ENCODE measurements around the gene RGS7.
"Not testable (repeated sequence)": the region's sequence is repeated elsewhere in the genome, so short reads cannot be mapped to it uniquely, and the experiment has no call there.

Gene RGS7

DNA sequence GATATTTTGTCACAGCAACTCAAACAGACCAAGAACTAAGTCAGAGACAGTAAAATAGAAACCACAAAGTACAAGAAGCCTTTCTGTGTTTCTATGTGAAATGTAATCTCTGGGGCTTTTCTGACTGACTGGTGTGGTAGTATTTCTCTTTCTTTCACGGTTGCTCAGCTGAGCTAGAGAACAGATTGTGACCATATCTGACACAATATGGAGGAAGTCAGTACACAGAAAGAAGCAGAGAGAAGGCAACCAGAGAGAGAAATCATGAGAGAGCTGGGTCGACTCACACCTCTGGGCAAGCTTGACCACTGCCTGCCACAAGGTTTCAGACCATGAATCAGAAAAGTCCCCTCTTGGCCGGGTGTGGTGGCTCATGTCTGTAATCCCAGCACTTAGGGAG lies 536.2 kb downstream of the RGS7 start:
- DNase-seq = no peak

DNA sequence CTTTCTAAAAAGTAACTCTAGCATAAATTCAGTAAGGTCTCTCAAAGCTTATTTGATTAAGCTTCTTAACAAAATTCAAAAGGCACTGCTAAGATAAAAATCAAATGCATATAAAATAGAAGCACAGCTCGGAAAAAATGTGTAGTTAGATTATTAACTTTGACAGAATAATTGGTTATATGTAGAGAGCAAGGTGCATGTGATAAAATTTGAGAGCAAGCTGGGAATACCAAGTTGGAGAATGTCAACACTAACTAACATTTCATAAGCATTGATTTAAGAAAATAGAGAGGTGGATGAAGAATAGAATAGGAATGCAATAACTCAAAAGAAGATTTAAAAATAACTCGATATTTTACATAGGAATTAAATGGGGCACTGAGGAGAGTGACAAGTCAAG lies 540.5 kb downstream of the RGS7 start:
- no peak for DNase-seq

DNA sequence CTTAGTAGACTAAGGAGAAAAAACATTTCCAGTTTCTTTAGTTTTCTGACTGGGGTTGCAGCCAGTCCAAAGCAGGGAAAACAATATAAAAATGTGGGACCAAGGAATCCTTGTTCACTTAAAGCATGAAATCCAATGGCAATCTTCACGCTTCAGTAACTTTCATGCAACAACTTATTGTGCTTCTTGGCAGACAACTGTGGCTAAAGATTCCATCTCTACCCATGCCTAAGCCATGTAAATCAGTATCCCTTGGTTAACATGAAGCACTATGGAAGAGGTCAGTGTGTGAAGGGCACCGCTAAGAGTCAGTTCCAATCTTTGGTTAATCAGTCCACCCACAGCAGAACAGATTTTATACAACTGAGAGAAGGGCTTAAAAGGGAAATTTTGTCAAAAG lies 543.3 kb downstream of the RGS7 start:
- no peak for DNase-seq

DNA sequence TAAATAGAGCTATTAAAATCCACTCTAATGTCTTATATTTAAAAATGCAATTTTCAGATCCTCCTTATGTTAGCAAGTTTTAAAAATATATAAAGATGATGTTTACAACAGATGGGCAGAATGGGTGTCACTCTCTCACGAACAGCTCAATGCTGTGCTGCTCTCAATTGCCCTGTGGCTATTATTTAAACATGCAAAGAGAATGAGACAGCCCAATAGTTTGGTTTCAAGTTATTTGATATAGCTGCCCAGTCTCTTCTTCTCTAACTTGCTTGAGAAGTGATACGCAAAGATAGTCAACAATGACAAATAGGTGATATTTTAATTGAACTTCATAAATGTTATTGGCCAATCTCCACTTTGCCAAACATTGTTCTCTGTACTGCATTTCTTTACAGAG lies 545.7 kb downstream of the RGS7 start:
- DNase-seq = no peak

DNA sequence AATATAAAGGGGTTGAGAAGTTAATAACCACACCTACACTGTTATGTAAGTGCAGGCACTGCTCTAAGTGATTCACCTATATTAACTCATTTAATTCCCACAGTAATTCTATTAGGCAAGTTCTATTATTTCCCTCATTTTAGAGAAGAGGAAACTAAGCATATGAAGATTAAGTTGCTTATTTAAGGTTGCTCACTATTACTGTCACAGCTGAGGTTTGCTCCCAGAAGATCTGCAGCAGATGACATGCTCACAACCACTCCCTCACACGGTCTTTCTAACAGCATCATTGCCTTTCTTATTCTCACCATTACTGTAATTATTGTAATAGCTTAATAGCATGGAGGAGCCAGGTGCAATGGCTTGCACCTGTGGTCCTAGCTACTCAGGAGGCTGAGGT lies 548.6 kb downstream of the RGS7 start:
- no peak for DNase-seq

DNA sequence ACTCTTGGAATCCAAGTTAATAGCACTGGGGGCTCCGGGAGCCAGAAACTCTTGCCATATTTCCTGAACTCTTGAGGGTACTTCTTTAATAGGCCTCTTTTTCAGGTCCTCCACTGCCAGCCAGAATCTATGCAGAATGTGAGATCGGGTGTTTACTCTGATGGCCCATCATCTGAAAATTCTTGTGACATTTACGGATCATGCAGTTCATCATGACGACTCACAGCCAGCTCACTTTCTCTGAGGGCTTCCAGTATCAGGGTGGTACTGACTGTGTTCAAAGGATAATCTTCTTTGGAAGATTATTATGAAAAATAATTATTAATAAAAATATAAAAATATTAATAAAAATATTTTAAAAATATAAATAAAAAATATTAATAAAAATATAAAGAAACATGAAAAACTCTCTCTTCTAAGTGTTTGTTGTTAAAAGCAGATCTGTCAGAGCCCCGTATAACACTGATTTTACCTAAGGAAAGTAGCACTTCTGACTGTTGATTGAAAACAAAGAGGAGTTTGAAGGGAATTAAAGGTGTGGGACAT lies 550.7 kb downstream of the RGS7 start:
- DNase-seq = no peak

DNA sequence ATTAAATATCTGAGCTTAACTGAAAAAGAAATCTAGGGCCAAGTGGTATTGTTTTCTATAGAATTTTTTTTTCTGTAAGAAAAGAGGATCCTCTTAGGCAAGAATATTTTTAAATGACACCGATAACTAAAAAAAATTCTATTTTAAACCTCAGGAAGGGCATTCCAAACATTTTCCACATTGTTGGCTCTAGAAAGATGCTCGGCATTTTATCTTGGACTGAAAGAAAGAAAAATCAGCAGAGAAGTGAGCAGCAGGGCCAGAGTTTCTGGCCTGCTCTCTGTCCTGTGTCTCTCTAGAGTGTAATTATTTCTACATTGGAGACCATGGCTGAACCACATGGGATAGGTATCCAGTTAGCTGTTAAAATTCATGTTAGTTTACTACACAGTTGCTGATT lies 552.5 kb downstream of the RGS7 start:
- DNase-seq = no peak

DNA sequence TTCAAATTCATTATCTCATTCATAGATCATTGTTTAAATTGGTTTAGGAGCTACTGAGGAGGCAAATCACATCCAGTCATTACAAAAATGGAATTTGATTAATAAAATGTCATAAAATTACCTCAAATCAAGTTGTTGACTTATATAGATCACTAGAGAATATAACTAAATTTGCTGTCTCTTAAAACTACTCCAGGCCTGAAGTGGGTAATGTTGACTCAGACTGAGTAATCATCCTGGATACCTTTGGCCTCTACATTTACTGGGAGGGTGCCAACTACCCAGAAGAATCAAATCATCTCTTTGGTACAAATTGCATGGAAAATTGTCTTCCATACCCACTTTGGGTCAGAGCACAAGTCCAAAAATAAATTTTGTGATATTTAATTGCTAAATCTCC lies 553.9 kb downstream of the RGS7 start:
- no peak for DNase-seq

DNA sequence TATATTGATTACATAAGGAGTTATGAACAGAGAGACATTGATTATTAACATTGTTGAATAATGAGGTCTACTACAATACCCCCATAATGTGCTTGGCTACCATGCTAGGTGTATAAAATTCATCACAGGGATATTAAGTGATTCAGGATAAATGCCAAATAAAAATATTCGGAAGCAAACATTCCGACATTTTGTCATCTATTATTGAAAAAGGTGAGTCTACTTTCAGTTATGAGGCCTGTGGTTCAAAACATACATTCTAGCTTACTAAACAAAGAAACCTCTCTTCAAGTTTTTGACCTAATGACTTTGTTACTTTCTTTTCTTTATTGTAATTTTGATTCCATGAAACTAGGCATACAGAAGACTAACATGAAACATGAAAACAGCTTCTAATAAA lies 554.7 kb downstream of the RGS7 start:
- no peak for DNase-seq

DNA sequence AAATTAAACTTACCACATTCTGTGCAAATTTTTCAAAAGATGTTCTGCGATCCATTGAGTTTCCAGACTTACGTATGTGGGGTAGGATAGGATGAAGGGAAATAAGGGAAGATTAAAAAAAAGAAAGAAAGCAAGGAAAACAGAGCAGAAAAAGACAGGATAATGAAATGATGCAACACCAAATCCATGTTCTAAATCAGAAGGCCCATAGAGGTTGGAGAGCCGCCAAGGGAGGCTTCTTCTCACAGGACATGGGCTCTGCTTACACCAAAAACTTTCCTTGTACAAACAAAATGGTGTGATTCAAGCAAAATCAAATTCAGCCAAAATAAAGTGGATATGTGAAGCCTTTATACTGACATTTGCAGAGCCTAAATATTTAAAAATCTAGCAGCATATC lies 555.6 kb downstream of the RGS7 start:
- DNase-seq = no peak

DNA sequence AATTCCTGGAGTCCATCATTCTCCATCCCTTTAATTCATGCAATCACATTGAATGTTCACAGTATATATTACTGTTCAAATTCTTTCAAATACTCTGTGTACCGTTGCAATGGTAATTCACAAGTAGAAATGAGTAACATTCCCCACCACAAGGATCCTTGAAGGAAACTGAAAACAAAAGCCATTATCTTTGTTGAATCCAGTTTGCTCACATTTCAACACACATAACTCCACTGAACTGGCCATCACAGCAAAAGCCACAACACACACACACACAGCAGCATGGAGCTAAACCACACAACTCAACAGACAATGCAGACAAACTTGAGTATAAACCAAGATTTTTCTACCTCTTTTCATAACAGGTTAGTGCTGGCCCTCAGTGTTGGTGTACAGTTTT lies 556.7 kb downstream of the RGS7 start:
- no peak for DNase-seq

DNA sequence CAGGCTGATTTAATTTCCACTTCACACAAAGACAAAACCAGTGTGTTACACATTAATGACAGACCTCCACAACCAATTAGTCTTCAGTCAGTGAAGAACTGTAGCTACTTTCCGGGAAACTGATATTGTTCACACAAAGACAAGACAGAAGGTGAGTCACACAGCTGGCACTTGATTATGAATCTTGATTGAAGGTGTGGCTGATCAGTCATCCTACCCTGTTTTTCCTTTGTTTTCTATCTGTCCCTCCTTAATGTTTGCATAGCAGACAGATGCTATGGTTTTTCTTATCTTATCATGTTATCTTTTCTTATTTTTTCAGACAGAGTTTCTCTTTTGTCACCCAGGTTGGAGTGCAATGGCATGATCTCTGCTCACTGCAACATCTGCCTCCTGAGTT lies 560.0 kb downstream of the RGS7 start:
- DNase-seq = peak; percentile 1

DNA sequence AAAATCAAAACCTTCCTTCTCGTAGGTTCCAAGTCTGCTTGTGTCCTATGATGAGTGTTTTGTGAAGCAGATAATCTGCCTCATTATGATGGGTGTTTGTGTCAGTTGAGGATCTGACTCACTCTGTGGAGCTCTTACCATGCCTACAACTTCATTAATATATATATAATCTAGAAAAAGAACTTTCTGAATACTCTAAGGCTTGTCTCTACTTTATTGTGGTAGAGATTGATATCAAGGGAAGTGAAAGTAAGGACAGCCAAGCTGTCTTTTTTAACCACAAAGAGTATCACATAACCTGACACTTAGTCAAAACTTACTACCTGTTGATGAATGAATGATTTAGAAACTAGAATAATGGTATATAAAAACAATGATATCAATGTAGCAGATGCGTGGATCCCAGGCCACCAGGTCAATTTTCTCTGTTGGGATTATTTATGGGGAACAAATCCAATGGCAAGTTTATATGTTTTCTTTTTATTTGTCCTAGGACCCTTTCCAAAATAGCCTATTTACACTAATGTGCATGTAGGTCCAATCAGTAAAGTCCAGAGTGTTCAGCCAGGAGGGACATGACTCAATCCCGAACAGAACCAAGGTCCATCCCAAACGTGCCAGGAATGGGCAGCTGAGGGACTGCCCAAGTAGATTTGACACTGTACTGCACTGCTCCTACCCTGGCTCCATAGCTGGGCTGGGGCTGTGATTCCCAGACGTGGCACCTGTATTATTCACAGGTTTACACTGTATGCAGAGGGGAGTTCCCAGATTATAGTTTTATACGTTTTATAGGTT lies 562.8 kb downstream of the RGS7 start:
- DNase-seq = peak; percentile 44

DNA sequence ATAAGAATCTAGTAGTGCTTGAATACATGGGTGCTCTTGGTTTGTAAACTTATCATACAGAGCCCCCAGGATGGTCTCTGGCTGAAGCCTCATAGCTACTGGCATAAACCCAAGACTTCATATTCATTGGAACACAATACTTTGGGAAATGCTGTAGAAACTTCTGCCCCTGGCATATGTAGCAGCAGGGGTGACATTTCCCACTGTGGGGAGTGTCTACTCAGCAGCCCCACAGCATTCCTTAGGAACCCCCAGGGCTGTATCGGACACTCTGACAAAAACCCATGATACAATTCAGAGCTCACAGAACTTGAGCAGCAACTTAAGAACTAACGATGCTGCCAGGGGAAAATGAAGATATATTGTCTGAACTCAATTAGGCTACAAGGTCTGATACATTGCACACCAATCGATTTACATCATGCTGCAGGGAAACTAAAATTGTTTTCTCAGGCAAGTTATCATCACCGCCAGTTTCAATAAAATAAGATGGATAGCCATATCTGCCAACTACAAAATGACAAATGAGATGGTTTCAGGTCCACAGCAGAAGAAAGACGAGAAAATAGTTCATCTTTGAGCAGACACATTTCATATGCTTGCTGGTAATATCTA lies 564.0 kb downstream of the RGS7 start:
- no peak for DNase-seq

DNA sequence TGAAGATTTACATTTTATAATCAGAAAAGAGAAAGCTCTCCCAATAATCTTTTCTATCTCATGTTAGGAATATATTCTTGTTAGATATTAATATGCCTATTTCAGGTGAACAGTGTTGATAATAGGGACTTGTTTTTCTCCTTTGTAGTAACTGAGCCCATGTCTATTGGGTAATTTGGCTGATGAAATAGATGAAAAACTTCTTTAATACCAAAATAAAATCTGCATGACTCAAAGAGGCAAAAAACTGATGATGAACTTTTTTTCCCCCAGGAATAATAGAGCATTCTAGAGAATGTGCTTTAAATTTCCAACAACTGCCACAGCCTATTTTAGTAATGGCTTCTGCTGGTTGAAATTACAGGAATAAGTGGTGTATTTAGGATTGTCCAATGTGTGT lies 566.1 kb downstream of the RGS7 start:
- no peak for DNase-seq

DNA sequence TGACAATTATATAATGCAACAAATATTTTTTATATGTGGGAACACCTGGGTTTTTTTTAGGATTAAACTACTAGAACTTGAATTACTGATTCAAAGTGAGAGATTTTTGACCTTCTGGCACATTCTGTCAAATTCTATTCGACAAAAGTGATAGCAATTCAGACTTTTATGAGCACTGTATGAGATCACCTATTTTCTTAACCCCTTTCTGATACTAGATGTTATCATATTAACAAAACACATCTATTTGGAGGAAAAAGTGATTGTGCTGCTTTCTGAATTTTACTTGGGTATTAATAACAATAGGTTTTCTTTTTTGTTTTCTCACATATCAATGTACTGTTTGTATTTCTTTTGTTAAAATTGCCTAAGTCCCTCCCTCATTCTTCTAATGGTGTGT lies 570.1 kb downstream of the RGS7 start:
- no peak for DNase-seq

DNA sequence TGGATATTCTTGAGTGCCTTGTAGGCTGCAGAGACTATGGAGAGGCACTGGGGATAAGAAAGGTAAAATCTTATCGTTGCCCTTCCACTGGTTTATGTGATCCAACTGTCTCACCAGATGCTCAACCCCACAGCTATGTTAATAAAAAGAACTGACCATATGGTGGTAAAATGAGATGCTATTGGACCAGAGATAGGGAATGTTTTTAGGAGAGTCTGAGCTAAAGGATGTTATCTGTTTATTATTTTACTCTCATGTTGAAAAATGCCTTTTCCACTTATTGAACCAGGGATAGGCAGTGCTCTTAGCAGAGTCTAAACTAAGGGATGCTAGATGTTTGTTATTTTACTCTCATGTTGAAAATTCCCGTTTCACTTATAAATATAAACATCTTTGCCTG lies 572.2 kb downstream of the RGS7 start:
- no peak for DNase-seq

DNA sequence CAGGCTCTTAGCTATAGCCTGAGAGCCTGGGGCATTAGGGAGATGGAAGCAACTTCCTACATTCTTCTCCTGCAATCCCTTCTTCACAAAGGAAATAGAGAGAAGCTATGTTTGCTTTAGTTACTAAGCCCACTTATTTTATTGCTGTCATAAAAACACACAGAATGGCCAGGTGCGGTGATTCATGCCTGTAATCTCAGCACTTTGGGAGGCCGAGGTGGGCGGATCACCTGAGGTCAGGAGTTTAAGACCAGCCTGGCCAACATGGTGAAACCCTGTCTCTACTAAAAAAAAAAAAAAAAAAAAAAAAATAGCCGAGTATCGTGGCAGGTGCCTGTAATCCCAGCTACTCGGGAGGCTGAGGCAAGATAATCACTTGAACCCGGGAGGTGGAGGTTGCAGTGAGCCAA lies 573.3 kb downstream of the RGS7 start:
- DNase-seq = not testable (repeated sequence)

DNA sequence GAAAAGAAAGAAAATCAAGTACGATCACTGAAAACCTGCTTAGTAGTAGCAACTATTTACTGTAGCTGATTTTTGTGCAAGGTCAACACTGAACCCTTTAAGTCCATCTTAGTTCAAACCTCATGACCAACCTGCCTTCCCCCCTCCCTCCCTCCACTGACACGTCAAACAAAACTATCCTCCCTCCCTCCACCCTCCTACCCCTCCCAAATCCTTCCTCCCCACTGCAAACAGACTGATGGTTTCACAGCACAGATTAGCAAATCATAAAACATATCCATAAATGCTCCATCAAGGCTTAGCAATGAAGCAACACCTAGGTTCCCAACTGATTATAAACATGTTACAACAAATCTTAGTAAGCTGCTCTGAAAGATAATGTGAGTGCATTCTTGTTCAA lies 580.8 kb downstream of the RGS7 start:
- DNase-seq = no peak

DNA sequence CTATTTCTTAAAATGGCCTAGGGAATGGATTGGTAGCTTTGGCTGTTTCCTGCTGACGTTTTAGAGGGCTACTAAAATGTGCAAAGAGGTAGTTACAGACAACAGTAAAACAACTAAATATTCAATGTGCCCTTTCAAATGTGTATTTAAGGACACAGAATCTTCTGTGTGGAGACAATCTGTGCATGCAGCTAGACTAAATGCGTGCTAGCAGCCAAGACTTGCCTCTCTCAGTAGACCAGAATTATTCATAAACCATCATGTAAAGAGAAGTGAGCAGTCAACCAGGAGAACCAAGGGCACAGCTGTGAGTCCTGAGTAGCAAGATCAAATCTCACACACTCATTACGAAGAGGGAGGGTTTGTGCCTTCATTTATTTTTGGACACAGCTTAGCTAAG lies 584.9 kb downstream of the RGS7 start:
- DNase-seq = no peak

DNA sequence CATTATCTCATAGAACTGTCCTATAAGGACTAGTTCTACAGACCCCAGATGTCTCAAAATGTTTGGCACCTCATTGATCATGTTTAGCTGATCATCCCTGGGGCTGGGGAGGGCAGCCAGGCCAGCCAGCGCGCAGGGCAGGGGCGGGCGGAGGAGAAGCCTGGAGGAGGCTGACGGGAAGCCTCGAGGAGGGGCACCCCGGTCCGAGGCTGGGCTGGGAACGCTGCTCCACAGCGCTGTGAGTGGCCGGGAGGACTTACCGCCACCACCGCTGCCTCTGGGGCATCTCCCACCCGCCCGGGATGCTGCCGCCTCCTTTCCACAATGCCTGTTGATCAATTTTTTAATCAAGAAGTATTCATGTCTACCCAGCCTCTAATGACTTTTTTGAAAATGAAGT lies 585.6 kb downstream of the RGS7 start:
- DNase-seq = no peak

DNA sequence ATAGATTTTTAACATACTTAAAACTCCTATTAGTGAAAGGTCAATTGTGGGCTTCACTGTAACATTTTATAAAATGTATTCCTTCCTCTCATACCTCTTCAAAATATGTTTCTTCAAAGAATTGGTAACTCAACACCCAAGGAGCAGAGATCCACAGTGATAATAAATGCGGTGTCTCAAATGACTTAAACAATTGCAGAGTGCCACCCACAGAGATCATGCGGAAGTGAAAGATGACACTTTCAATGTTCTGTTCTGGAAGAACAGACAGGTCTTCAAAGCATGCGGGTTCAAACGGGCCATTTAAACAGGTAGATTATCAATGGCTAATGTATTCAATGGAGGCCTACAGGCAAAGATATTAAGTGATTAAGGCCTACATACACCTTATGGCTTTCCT lies 588.0 kb downstream of the RGS7 start:
- no peak for DNase-seq

DNA sequence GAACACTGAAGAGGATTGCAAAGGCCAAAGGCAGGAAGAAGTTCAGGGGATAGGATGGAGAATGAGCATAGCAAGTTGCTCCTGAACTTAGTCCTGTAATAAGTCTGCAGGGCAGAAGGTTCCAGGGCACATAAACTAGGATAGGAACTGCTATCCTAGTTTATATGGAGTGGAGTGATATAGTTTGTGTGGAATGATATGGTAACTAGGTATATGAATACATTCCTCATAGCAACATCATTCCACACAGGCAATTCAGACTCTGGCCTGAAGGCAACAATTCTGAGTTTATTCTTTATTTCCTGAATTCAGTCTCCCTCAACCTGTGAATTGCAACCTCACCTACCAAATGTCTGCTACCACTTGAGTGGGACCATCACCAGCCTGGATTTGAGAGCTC lies 590.2 kb downstream of the RGS7 start:
- DNase-seq = no peak

DNA sequence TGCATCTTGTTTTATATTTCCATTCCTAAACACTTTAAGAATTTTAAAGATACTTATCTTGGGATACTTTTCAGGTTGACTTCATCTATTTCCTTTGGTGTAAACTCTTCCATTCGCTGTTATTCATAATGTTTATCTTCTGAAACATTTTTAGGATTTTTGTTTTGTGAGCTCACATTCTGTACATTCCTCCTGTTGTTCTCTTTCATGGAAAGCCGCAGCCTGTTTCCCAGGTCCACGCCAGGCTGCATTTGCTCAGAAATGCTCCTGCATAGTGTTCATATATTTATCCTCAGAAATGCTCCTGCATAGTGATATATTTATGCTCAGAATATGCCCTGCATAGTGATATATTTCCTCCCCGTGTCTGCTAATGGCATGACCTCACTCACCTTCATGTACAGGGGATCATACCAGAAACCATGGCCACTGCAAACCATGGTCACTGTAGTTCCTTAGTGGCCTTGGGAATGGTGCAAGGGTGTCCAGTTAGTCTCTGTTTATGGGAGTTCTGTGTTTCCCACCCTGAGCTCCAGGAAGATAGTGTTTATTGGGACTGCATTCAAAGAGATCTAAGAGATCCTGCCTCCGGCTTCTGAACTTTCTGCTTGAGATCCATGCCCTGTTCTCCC lies 591.2 kb downstream of the RGS7 start:
- no peak for DNase-seq
